NCI-H1417 treated with DMSO at 0.1 percent for 48 hours (cell line): ENCODE results near the gene IPO4.

ENCODE experiments used
- DNase-seq: peaks from one replicate; lab custom pipeline; 2025; lab: John Stamatoyannopoulos, UW

The IPO4 gene

GRCh38 chr14:24176599-24176998 is 12.0 kb downstream of the IPO4 start:
- DNase-seq = no peak

DNA sequence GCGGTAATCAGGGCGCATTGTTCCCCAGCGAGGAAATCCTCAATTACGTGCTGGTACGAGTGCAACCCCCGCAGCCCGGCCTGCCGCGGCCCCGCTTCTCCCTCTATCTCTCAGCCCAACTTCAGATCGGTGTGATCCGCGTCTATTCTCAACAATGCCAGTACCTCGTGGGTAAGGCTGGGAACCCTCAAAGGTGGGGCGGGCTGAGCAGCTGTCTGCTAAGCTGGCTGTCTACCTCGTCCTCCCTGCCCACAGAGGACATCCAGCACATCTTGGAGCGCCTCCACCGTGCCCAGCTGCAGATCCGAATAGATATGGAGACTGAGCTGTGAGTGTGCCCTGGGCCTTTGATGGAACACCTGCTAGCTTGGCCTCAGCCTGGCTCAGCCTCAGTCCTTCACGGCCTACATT is 15.7 kb downstream of the IPO4 start:
- no peak for DNase-seq

DNA sequence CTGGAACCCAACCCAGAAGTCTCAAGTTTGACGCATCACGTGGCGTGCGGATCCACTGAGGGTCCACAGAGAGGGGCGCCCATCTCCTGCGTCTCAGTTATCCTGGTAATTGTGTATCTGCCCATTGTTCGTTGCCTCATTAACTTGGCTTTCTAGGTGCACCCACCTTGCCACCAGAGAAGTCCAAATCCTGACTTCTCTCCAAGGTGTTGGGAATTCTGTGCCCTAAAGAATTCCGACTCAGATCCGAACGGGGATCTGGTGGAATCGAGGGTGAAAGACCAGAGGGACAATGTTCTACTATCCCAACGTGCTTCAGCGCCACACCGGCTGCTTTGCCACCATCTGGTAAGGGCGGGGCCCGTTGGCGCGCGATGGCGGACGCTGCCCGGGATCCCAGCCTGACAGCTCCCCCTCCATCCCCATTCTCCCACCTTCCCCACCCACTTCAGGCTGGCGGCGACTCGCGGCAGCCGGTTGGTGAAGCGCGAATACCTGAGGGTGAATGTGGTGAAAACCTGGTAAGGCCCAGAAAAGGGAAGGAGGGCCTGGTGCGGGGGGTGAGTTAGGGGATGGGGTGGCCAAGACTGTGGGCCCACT is 16.3 kb downstream of the IPO4 start:
- DNase-seq = no peak

DNA sequence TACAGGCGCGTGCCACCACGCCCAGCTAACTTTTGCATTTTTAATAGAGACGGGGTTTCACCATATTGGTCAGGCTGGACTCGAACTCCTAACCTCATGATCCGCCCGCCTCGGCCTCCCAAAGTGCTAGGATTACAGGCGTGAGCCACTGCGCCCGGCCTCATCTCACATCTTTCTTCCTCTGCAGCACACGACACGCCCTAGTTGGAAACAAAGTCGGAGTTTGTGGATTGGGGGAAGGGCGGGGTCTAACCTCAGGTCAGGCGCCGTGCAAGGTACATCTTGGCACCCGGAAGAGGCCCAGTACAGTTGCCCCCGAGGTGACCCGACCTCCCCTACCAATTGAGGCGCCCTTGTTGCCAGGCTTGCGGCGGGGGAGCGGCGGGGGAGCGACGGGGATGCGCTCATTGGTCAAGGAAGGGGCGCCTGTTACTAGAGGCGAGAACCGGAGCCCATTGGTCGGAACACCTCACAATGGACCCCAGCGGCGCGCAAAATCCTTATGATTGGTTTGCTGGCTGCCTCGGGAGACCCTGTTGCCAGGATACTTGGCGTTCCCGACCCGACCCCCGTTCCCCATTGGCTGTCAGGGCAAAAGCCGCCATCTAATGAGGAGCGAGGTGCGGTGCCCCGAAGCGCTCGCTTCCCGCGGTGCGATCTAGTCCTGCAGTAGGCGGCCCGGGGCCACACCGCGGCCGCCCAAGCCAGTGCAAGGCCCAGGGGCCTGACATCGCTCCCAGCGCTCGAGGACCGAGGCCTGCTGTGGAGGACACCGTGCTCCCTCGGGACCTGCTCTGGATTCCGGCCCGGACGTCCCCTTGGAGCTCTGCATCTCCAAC is 17.0 kb downstream of the IPO4 start, which contains the start of gene REC8:
TSS of gene REC8 (plus strand) at position 659 of the 839 bp plus-strand sequence. CDS start 473 bp downstream, outside the sequence.
- peak; percentile 77 for DNase-seq

GRCh38 chr14:24167469-24168114 is 21.0 kb downstream of the IPO4 start:
- no peak for DNase-seq

DNA sequence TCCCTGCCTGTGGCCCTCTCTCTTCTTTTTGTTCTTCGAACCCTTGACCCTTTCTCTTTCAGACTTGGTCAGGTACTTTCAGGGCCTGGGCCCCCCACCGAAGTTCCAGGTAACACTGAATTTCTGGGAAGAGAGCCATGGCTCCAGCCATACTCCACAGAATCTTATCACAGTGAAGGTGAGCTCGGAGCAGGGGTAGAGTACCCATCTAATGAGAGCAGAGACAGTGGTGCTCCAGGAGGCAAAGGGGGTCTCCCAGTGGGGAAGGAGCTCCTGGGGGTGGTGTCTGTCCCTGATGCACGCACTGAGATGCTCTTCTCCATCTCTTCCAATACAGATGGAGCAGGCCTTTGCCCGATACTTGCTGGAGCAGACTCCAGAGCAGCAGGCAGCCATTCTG is 22.8 kb downstream of the IPO4 start:
- no peak for DNase-seq

DNA sequence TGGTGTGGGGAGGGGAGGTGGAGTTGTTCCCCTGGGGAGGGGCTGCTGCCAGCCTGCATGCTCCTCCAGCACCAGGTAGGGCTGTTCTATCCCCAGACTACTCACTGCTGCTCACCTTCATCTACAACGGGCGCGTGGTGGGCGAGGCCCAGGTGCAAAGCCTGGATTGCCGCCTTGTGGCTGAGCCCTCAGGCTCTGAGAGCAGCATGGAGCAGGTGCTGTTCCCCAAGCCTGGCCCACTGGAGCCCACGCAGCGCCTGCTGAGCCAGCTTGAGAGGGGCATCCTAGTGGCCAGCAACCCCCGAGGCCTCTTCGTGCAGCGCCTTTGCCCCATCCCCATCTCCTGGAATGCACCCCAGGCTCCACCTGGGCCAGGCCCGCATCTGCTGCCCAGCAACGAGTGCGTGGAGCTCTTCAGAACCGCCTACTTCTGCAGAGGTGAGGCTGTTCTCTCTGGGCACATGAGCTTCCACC is 24.1 kb downstream of the IPO4 start:
- DNase-seq = no peak

DNA sequence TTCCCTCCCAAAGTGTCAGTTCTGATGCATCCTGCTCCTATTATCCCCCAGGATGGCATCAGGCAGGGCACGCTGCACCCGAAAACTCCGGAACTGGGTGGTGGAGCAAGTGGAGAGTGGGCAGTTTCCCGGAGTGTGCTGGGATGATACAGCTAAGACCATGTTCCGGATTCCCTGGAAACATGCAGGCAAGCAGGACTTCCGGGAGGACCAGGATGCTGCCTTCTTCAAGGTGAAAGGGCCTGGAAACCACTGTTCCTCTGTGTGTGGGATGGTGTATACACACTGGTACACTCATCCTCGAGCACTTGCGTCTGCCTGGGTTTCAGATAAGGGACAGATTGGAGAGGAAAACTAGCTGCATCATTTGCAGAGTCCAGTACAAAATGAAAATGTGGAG is 26.5 kb downstream of the IPO4 start:
- DNase-seq = no peak

- DNase-seq = peak; percentile 70
Measured at GRCh38 chr14:24160850-24161804, 27.5 kb downstream of the IPO4 start, which contains the start of gene IRF9. TSS of gene IRF9 (plus strand) at chr14:24161265. CDS start at chr14:24162145, 880 bp downstream.

DNA sequence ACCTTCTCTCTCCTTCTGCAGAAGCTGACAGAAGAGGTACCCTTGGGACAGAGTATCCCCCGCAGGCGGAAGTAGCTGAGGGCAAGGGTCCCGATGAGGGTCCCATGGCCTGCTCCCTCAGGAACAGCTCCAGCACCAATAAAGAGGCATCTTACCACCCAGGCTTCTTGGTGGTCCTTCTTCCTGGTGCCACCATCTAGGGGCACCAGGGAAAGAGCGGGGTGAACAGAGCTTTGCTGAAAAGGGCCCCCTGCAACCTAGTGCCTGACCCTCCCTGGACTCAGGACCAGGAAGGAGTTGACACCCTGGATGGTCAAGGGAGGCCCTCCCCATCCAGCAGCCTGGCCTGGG is 28.1 kb downstream of the IPO4 start:
- no peak for DNase-seq

- DNase-seq = no peak
Measured at GRCh38 chr14:24159777-24160498, 28.7 kb downstream of the IPO4 start.

GRCh38 chr14:24157331-24157730 is 31.3 kb downstream of the IPO4 start:
- DNase-seq = no peak

DNA sequence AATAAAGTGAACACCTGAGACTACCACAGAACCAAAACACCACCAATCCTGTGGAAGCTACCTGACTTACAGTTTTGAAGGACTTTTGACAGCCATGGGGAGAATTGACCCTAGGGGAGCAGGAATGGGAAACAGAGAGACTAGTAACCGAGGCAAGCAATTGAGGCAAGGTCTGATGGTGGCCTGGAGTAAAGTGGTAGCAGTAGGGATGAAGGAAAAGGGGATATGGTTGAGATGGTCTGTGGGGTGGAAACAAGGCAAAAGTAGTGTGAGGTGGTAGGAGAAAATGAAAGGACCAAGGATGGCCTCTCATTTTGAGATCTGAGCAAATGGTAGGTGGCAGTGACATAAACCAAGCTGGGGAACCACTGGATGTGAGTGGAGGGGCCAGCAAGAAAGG is 31.8 kb downstream of the IPO4 start:
- DNase-seq = no peak

DNA sequence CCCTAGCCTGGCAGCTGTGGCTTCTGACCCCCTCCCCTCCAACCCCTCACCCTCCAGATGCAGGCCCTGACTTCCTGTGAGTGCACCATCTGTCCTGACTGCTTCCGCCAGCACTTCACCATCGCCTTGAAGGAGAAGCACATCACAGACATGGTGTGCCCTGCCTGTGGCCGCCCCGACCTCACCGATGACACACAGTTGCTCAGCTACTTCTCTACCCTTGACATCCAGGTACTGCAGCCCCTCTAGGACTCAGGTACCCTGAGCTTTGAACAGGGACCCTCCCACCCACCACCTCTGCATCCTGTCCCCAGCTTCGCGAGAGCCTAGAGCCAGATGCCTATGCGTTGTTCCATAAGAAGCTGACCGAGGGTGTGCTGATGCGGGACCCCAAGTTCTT is 33.5 kb downstream of the IPO4 start:
- DNase-seq = no peak

GRCh38 chr14:24151404-24152080 is 37.1 kb downstream of the IPO4 start:
- DNase-seq = no peak

GRCh38 chr14:24150993-24151392 is 37.6 kb downstream of the IPO4 start:
- no peak for DNase-seq

- no peak for DNase-seq
Measured at GRCh38 chr14:24150567-24150966, 38.0 kb downstream of the IPO4 start.

DNA sequence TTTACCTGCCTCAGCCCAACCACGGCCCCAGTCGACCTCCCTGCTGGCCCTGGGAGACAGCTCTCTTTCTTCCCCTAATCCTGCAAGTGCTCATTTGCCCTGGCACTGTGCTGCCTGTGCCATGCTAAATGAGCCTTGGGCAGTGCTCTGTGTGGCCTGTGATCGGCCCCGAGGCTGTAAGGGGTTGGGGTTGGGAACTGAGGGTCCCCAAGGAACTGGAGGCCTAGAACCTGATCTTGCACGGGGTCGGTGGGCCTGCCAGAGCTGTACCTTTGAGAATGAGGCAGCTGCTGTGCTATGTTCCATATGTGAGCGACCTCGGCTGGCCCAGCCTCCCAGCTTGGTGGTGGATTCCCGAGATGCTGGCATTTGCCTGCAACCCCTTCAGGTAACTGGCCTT is 38.6 kb downstream of the IPO4 start:
- DNase-seq = no peak

- DNase-seq = no peak
Measured at GRCh38 chr14:24149302-24149969, 39.2 kb downstream of the IPO4 start.
